ENCODE measurements around the gene SYT8. TPM values are rescaled to one million over a fixed set of nuclear protein-coding genes. Genes with fewer than 3 reads are reported as not detected.

The SYT8 gene
- total RNA-seq, 2 experiments from 2014 or later = not detected

GRCh38 chr11:1805525-1805924 is 29.3 kb upstream of the SYT8 start:
- TF ChIP-seq CTCF (IDR thresholded peaks at IDR 0.05) = no peak
- Histone ChIP-seq H3K36me3 (ENCODE audit: insufficient read depth, low read length) (no peaks in the 10 kb centered on the region), H3K27me3 (ENCODE audit: control insufficient read depth in 1 of 2, insufficient read depth in 2 of 2, low read length in 2 of 2) (peaks cover 0 to 4% of the 10 kb centered on the region in 2 experiments), H3K4me1 (ENCODE audit: insufficient read depth, low read length) (no peaks in the 10 kb centered on the region), H3K27ac (ENCODE audit: low read depth in 1 of 2, low read length in 2 of 2) (no peak overlapping the region), H3K9me3 (ENCODE audit: control insufficient read depth in 1 of 2, insufficient read depth in 1 of 2, low read length in 2 of 2) (no peaks in the 10 kb centered on the region), H3K4me3 (ENCODE audit: low read length) (no peak overlapping the region)
- H3K27ac Mint-ChIP-seq = no peak overlapping the region
- H3K27me3 Mint-ChIP-seq = peaks cover 30% of the 10 kb centered on the region
- ATAC-seq (ENCODE audit: poor library complexity) (no peak), DNase-seq (no peak)
- ChIA-PET CTCF (no interaction called here), POLR2A (interaction anchor here (0.8 kb wide), 1 partner anchor 153 kb away, joined by 3 read pairs; no protein-coding TSS in a partner anchor)
- no peaks in the 10 kb centered on the region for H3K9me3 Mint-ChIP-seq
- H3K4me3 Mint-ChIP-seq = no peak overlapping the region
- intact Hi-C loops (cut with DNase I, micrococcal nuclease) = no loop called here
- no peaks in the 10 kb centered on the region for H3K4me1 Mint-ChIP-seq (ENCODE audit: low read depth)
- no peaks in the 10 kb centered on the region for H3K36me3 Mint-ChIP-seq (ENCODE audit: low read depth)

GRCh38 chr11:1807264-1807995 is 27.4 kb upstream of the SYT8 start:
- no peak overlapping the region for H3K27ac ChIP-seq (ENCODE audit: low read depth in 1 of 2, low read length in 2 of 2)
- no peaks in the 10 kb centered on the region for H3K36me3 Mint-ChIP-seq (ENCODE audit: low read depth)
- H3K27ac Mint-ChIP-seq = no peak overlapping the region
- H3K27me3 ChIP-seq (ENCODE audit: control insufficient read depth in 1 of 2, insufficient read depth in 2 of 2, low read length in 2 of 2) = peaks cover 0 to 4% of the 10 kb centered on the region in 2 experiments
- ChIA-PET POLR2A (no interaction called here), CTCF (no interaction called here)
- no peaks in the 10 kb centered on the region for H3K36me3 ChIP-seq (ENCODE audit: insufficient read depth, low read length)
- TF ChIP-seq CTCF (IDR thresholded peaks at IDR 0.05) = no peak
- ATAC-seq (ENCODE audit: poor library complexity) (no peak), DNase-seq (peak in 1 of 14 experiments; percentile 12)
- H3K9me3 Mint-ChIP-seq = no peaks in the 10 kb centered on the region
- no peaks in the 10 kb centered on the region for H3K4me1 ChIP-seq (ENCODE audit: insufficient read depth, low read length)
- intact Hi-C loops (cut with DNase I, micrococcal nuclease) = no loop called here
- H3K27me3 Mint-ChIP-seq = peaks cover 24% of the 10 kb centered on the region
- no peak overlapping the region for H3K4me3 Mint-ChIP-seq
- H3K4me1 Mint-ChIP-seq (ENCODE audit: low read depth) = no peaks in the 10 kb centered on the region
- H3K9me3 ChIP-seq (ENCODE audit: control insufficient read depth in 1 of 2, insufficient read depth in 1 of 2, low read length in 2 of 2) = no peaks in the 10 kb centered on the region
- no peak overlapping the region for H3K4me3 ChIP-seq (ENCODE audit: low read length)

- peaks cover 15% of the 10 kb centered on the region for H3K27me3 Mint-ChIP-seq
- Histone ChIP-seq H3K27me3 (ENCODE audit: control insufficient read depth in 1 of 2, insufficient read depth in 2 of 2, low read length in 2 of 2) (peaks cover 0 to under 1% of the 10 kb centered on the region in 2 experiments), H3K27ac (ENCODE audit: low read depth in 1 of 2, low read length in 2 of 2) (no peak overlapping the region), H3K4me3 (ENCODE audit: low read length) (no peak overlapping the region), H3K4me1 (ENCODE audit: insufficient read depth, low read length) (no peaks in the 10 kb centered on the region), H3K36me3 (ENCODE audit: insufficient read depth, low read length) (no peaks in the 10 kb centered on the region), H3K9me3 (ENCODE audit: control insufficient read depth in 1 of 2, insufficient read depth in 1 of 2, low read length in 2 of 2) (no peaks in the 10 kb centered on the region)
- no peak for TF ChIP-seq CTCF (IDR thresholded peaks at IDR 0.05)
- DNase-seq (peak in 2 of 14 experiments; percentile 35 to 55), ATAC-seq (ENCODE audit: poor library complexity) (no peak)
- ChIA-PET POLR2A (no interaction called here), CTCF (interaction anchor here (1.1 kb wide), 1 partner anchor 118 kb away, joined by 3 read pairs; no protein-coding TSS in a partner anchor)
- H3K4me3 Mint-ChIP-seq = no peak overlapping the region
- no peaks in the 10 kb centered on the region for H3K4me1 Mint-ChIP-seq (ENCODE audit: low read depth)
- intact Hi-C loops (cut with DNase I, micrococcal nuclease) = no loop called here
- no peaks in the 10 kb centered on the region for H3K36me3 Mint-ChIP-seq (ENCODE audit: low read depth)
- no peaks in the 10 kb centered on the region for H3K9me3 Mint-ChIP-seq
- H3K27ac Mint-ChIP-seq = no peak overlapping the region
These were observed 24.0 kb upstream of the SYT8 start for GRCh38 chr11:1810761-1811160.

All from CD4-positive, alpha-beta T cell (primary cell).